Bronchial epithelial cell (primary cell): ENCODE results near the gene KIRREL2. TPM values are rescaled to one million over a fixed set of nuclear protein-coding genes. Genes with fewer than 3 reads are reported as not detected.

Experiments used
- DNase-seq: peaks from one replicate; pipeline ENCODE4 v3.0.0-alpha.2; 2010; ENCODE audit warnings: low read depth
- FAIRE-seq: peaks from 2 replicates; lab custom pipeline; 2011; peaks lifted over from hg19 to GRCh38; lab: Jason Lieb, UNC
- H3K27me3 ChIP-seq: 2 replicates; pipeline ENCODE4 v1.5.1; 2011; ENCODE audit warnings: low read length; ENCODE audit not compliant: control insufficient read depth, insufficient read depth
- H3K36me3 ChIP-seq: 2 replicates; pipeline ENCODE4 v1.5.1; 2011; ENCODE audit warnings: low read length; ENCODE audit not compliant: control insufficient read depth, insufficient read depth
- H3K4me3 ChIP-seq: 2 replicates; pipeline ENCODE4 v1.5.1; 2011; ENCODE audit warnings: mild to moderate bottlenecking, low read depth, low read length, control low read depth
- CTCF ChIP-seq: IDR thresholded peaks from 2 replicates; pipeline ENCODE4 v1.5.1; 2011; ENCODE audit warnings: mild to moderate bottlenecking, moderate library complexity, low read length, control low read depth, inconsistent platforms; ENCODE audit not compliant: insufficient read depth, severe bottlenecking
- total RNA-seq: library from RNA; depleted of rRNA; stranded (reverse); fragments of >200 nt; gene quantifications from 2 replicates; pipeline ENCODE4 v1.2.1, GENCODE V29; 2014

The KIRREL2 gene
- total RNA-seq, 1 donor from 2014 or later = not detected

GRCh38 chr19:35885225-35885738, 28.6 kb downstream of the KIRREL2 start:
- no peak for TF ChIP-seq CTCF
- Histone ChIP-seq H3K4me3 (no peak overlapping the region), H3K36me3 (peaks cover 16% of the 10 kb centered on the region), H3K27me3 (no peaks in the 10 kb centered on the region)
- FAIRE-seq (no peak), DNase-seq (no peak)

GRCh38 chr19:35885904-35886303, 29.2 kb downstream of the KIRREL2 start:
- Histone ChIP-seq H3K27me3 (no peaks in the 10 kb centered on the region), H3K4me3 (no peak overlapping the region), H3K36me3 (peaks cover 19% of the 10 kb centered on the region)
- FAIRE-seq = no peak
- no peak for DNase-seq
- no peak for TF ChIP-seq CTCF

- TF ChIP-seq CTCF = no peak
Observed at GRCh38 chr19:35887197-35887596, 30.5 kb downstream of the KIRREL2 start.

GRCh38 chr19:35888398-35888797, 31.7 kb downstream of the KIRREL2 start:
- no peak for DNase-seq
- Histone ChIP-seq H3K27me3 (no peaks in the 10 kb centered on the region), H3K4me3 (no peak overlapping the region), H3K36me3 (peaks cover 19% of the 10 kb centered on the region)
- TF ChIP-seq CTCF = no peak
- FAIRE-seq = no peak

More at GRCh38 chr19:35887197-35887596, 30.5 kb downstream of the KIRREL2 start:
- Histone ChIP-seq H3K4me3 (no peak overlapping the region), H3K27me3 (no peaks in the 10 kb centered on the region), H3K36me3 (peaks cover 19% of the 10 kb centered on the region)
- FAIRE-seq = no peak
- DNase-seq = no peak

- TF ChIP-seq CTCF = no peak
- no peak for DNase-seq
- no peaks in the 10 kb centered on the region for H3K27me3 ChIP-seq
- H3K4me3 ChIP-seq = no peak overlapping the region
- H3K36me3 ChIP-seq = peaks cover 19% of the 10 kb centered on the region
- FAIRE-seq = no peak
Observed at GRCh38 chr19:35889370-35890112, 32.8 kb downstream of the KIRREL2 start.
